ENCODE results near the gene CBX1.
A peak's percentile ranks its signal among the peaks of the same experiment; 100 is the strongest.
"Not testable (repeated sequence)": the region's sequence is repeated elsewhere in the genome, so short reads cannot be mapped to it uniquely, and the experiment has no call there.

The CBX1 gene

DNA sequence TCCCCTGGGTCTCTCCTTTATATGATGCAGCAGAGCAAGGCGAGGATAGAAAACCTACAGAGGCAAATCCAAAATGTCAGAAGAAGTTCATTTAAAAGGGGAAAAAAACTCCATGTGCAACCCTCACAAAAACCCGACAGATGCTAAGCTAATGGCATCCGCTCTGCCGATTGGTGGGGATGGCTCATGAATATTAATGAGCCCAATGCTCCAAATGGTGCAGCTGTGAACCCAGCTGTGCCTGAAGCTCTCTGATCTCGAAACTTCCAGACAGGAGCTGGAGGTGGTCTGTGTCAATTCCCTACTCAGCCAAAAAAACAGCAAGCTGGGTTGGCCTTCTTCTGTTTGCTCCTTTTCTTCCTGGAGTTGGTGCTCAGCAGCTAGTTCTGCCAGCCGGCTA lies 21.8 kb upstream of the CBX1 start:
- DNase-seq (ENCODE audit: low spot score) = no peak

DNA sequence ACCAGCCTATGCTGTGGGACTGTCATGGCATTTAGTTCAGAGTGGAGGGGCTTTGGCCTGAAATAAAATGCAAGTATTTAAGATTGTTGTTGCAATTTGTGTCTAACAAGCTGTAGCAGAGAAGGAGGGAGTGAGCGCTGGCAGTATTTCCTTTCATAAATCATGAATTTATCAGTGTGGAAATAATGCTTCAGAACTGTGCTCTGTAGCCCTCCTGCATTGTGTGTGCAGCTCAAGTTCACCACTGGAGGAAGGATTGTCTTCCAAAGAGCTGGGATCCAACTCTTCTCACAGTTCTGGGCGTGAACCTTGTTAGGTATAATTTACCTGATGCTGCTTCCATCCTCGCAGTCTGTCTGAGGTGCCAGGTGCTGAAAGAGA lies 21.4 kb upstream of the CBX1 start:
- no peak for DNase-seq (ENCODE audit: low spot score)

GRCh38 chr17:48121923-48122664 lies 20.8 kb upstream of the CBX1 start:
- DNase-seq (ENCODE audit: low spot score) = no peak

- no peak for DNase-seq (ENCODE audit: low spot score)
Observed at GRCh38 chr17:48113201-48113676, 12.0 kb upstream of the CBX1 start.

DNA sequence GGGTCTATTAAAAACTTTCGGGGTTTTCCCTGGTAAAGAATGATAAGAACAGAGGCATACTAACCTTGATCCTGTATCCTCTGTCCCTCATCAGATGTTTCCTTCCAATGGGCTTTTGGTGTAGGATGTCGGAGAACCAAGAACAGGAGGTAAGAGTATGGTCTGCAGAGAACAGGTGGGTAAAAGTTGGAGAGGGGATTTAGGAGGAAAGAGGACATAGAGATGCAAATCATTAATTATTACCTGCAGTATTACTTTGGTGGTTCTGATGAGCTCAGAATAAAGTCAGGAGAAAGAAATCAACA lies 10.6 kb upstream of the CBX1 start:
- DNase-seq (ENCODE audit: low spot score) = no peak

DNA sequence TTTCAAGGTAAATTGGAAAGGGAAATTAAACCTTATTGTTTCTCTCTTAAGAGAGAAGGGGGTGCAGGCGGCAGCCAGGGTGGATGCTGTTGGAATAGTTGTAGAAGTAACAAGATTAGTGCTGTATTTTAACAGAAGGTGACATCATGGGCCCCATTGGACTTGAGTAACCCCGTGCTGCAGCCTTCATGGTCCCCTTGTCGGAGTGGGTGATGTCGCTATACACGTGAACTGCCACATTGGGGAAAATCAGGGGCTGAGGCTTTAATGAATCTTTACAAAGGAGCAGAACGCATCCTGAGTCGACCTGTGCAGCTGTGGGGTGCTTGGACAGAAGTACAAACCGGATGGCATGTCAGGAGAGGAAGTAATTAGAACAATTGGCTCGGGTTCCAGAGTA lies 9.5 kb upstream of the CBX1 start:
- DNase-seq (ENCODE audit: low spot score) = no peak

DNA sequence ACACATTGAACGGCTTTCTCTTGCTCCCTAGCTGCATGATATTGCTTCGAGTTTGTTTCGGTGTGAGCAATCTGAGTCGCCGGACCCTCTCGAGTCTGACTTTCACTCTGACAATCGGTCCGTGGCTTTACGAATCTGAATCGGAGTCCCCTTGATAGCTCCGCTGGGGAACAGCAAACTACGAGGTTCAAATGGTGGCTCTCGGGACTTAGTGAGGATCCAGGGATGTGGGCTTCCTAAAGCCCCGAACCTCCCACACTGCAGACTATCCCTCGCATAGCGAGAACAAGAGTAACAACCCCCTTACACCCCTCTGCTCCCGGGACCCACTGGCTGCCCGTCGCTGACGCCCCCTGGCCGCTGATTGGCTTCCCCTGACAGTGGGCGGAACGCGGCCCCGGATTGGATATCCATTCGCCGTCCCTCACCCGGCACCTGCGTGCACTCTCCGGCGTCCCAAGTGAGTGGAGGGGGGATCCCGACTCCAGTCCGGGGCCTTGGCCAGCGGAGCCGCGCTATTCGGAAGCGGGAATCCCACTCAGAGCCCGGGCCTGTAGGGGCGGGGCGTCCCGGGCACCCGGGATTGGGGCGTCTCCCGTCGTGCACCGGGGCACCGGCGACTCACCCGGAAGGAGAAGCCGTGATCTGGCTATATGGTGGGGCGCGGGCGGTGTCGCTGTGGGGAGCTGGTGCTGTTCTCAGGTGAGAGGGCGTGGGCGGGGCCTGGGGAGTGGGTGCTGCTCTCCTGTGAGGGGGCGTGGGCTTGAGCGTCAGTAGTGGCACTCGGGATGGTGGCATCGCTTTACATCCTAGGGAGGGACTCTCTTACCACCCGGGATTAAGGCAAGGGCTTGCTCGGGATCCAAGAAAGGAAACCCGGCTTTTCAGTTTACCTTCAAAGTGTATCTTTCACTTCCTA lies 6.1 kb upstream of the CBX1 start, which contains the start of gene SNX11:
Gene SNX11 (plus strand): TSS at position 630 of the 919 bp plus-strand sequence. CDS start 4,278 bp downstream, outside the sequence.
- peak; percentile 88 for DNase-seq (ENCODE audit: low spot score)

DNA sequence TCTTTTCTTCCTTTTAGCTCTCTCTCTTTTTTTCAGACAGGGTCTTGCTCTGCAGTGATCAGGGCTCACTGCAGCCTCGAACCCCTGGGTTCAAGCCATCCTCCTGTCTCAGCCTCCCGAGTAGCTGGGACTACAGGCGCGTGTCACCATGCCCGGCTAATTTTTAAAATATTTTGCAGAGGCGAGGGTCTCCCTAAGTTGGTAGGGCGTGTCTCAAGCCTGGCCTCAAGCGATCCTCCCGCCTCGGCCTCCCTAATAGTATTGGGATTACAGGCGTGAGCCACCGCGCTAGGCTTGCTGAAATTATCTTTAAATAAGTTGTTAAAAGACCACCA lies 5.5 kb upstream of the CBX1 start:
- no peak for DNase-seq (ENCODE audit: low spot score)

DNA sequence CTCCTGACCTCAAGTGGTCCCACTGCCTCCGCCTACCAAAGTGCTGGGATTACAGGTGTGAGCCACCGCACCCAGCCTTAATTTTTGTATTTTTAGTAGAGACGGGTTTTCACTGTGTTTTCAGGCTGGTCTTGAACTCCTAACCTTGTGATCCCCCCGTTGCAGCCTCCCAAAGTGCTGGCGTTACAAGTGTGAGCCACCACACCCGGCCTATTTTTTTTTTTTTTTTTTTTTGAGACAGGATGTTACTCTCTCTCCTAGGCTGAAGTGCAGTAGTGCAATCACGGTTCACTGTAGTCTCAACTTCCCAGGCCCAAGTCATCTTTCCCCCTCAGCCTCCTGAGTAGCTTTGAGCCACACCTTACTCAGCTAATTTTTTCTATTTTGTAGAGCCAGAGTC lies 3.2 kb upstream of the CBX1 start:
- DNase-seq (ENCODE audit: low spot score) = no peak

DNA sequence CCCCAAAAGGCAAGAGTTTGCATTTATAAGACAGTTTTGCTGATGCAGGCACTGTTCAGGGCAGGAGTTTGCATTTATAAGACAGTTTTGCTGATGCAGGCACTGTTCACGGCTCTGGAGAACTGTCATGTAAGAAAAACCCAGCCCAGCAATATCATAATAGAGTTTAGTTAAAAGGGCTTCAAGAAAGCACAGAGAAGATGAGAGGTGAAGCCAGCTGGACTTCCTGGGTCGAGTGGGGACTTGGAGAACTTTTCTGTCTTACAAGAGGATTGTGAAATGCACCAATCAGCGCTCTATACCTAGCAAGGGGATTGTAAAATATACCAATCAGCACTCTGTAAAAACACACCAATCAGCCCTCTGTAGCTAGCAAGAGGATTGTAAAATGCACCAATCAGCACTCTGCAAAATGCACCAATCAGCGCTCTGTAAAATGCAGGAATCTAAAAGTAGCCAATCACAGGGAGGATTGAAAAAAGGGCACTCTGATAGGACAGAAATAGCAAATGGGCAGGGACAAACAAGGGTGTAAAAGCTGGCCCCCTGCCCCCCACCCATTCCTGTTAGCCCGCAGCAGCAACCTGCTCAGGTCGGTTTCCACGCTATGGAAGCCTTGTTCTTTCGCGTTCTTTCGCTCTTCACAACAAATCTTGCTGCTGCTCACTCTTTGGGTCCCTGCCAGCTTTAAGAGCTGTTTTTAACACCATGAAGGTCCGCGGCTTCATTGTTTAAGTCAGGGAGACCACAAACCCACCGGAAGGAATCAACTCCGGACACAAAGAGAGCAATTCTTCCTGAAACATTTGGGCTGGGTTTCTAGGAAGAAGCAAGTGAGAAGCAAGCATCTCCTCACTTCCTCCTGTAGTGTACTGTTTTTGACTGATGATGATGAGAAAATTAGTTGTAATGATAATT lies 1.8 kb upstream of the CBX1 start:
- DNase-seq (ENCODE audit: low spot score) = no peak

DNA sequence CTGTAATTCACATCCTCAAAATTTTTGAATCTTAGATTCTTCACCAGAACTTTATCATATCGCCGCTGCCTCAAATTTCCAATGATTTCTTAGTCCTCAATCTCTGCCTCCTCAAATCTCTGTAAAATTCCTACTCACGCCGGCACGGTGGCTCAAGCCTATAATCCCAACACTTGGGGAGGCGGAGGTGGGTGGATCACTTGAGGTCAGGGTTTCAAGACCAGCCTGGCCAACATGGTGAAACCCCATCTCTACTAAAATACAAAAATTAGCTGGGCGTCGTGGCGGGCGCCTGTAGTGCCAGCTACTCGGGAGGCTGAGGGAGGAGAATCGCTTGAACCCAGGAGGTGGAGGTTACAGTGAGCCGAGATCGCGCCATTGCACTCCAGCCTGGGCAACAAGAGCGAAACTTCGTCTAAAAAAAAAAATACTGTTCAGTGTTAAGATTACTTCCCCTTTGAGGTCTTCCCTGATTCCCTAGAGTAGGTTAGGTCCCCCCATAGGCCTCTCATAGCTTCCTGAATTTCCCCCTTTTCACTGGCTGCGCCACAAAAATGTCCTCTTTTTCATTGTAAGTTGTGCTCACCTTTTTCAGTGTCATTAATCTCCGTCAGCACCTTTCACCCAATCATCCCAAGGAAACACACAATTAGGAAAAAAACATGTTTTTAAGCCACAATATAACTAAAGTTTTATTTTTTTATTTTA lies 919 bp upstream of the CBX1 start:
- no peak for DNase-seq (ENCODE audit: low spot score)

DNA sequence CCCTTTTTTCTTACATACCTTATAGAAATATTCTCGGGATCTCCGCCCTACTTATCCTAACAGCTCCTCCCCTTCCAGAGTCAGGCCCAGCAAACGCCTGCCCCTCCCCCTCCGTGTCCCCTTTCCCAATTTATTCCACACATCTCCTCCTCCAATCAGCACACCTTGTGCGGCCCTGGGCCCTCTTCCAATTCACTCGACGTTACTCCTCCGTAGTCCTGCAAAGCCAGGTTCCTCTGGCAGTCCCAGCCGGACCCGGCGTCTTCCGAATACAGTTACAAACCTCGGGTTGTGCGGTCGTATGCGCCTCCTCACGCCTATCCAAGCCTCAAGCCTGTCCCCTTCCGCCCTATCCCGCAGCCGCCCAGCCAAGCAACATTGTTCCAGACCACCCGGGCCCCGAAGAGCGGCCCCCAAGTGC lies 677 bp downstream of the CBX1 start:
- DNase-seq (ENCODE audit: low spot score) = no peak

DNA sequence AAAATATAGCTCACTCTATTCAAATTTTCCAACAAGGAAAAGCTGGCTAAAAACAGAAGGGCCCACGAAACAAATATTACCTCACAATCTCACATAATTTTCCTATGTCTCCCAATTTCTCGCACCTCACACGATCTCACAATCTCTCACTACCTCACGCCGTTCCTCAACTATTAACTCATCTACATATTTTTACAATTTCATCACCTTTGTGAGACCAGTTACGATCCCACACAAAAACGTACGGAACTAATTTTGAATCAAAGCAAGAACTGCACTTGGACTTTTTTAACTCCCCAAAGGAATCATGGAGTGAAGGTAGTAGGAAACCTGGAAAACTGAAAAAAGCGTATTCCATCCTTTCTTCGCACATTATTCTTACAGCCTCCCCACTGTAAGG lies 1.1 kb downstream of the CBX1 start:
- no peak for DNase-seq (ENCODE audit: low spot score)

GRCh38 chr17:48095611-48096010 lies 5.7 kb downstream of the CBX1 start:
- no peak for DNase-seq (ENCODE audit: low spot score)

DNA sequence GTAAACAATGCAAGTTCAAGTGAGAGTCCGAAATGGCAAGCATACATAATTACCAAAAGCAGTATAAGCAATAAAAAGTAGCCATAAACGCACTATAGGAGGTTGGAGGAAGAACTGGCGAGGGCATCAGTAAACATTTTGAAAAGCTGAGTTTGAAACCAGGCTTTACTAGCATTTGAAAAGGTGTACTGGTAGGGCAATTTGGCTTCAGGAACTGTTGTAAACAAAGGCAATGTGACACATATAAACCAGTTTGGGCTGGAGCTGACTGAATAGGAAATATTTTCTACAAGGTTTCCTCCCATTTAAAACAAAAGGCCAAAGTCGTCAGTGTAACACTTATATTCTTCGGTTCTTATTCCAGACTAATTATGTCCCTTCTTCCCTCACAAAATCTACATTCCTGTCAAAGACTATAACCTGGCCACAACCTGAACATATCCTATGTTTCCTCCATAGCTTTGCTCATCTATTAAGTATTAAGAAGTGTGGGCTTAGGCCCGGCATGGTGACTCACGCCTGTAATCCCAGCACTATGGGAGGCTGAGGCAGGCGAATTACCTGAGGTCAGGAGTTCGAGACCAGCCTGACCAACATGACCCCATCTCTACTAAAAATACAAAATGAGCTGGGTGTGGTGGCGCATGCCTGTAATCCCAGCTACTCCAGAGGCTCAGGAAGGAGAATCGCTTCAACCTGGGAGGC lies 7.8 kb downstream of the CBX1 start:
- DNase-seq (ENCODE audit: low spot score) = no peak

DNA sequence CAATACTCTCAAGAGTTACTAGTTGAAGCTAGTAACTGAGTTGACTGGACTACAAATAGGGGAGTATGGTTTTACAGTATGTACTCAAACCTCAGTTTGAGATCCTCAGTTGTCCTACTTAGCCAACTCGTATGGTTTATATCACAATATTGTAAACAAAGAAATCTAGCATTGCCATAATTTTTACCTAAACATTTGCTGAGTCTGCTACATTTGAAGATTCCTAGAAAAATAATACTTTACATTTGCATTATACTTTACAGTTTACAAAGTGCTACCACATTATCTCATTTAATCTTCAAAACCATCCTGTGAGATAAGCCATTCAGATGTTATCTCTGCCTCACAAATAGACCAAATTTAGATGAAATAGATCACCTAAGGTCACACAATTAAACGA lies 16.3 kb downstream of the CBX1 start:
- no peak for DNase-seq (ENCODE audit: low spot score)

DNA sequence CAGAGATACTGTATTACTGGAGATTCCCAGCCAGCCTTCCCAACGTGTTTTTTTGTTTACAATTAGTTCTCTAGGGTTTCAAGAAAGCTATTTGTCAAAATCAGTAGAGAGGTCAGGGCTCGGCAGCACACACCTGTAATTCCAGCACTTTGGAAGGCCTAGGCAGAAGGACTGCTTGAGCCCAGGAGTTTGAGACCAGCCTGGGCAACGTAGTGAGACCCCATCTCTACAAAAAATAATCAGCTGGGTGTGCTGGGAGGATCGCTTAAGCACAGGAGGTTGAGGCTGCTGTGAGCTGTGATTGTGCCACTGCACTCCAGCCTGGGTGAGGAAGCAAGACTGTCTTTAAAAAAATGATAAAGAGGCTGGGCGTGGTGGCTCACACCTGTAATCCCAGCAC lies 19.4 kb downstream of the CBX1 start:
- no peak for DNase-seq (ENCODE audit: low spot score)

DNA sequence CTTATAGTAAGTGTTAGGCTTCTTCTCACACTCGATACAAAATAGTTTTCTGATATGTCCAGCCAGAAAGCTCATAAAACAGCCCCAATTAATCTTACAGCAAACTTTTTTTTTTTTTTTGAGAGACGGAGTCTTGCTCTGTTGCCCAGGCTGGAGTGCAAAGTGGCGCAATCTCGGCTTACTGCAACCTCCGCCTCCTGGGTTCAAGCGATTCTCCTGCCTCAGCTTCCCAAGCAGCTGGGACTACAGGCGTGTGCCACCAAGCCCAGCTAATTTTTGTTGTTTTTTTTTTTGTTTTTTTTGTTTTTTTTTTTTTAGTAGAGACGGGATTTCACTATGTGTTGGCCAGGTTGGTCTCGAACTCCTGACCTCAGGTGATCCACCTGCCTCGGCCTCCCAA lies 24.1 kb downstream of the CBX1 start:
- not testable (repeated sequence) for DNase-seq (ENCODE audit: low spot score)

DNA sequence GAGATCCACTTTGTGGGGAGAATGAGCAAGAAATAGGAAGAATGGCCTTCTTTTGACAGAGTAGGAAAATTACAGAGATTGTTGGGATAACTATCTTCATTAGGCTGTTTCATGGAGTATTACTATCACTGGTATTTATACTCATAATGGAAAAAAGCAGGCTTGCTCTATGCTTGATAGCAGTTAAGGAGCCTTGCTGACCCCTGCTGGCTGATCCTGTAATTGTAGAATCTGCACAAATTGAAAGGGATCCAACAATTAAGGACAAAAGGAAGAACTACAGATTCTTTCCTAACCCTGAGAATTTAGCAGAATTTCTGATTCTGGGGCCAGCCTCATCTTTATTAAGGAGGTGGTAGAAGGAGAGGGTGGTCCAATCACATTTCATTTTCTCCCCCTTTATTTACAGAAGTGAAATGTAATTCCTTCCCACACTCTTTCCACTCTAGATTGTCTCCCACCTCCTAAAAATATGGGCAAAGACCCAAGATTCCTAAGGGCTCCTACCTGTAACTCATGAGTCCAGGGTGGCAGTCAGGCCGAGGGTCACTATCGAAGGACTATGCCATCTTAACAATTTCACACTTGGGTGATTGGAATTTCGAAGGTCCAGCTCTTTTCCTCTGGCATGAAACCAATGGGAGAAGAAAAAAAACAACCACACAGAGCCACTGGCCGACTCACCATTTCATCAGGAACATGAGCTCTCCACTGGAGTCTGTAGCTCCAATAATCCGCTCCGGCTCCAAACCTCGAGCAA lies 26.8 kb downstream of the CBX1 start:
- DNase-seq (ENCODE audit: low spot score) = peak; percentile 52

DNA sequence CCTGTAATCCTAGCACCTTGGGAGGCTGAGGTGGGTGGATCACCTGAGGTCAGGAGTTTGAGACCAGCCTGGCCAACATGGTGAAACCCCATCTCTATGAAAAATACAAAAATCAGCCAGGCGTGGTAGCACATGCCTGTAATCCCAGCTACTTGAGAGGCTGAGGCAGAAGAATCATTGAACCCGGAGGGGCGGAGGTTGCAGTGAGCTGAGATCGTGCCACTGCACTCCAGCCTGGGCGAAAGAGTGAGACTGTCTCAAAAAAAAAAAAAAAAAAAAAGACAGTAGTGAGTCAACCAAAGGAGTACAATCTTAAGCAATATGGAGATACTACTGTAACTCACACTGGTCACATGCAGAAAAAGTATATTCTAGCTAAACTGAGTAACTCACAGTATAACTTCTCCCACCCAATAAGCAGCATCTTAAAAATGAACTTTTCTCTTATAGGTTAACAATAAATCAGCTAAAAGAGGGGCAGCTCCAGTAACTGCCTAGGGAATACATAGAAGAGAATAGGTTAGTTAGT lies 27.6 kb downstream of the CBX1 start:
- DNase-seq (ENCODE audit: low spot score) = not testable (repeated sequence)

Data from germinal center (tissue), 1 donor.